GM23338 (cell line): ENCODE measurements around the gene HS6ST2. TPM values are rescaled to one million over a fixed set of nuclear protein-coding genes. Genes with fewer than 3 reads are reported as not detected.

ENCODE experiments used
- ATAC-seq: fragments of 200-7000 bp; cut with Tn5 transposase; 3 replicates; pipeline ENCODE4 v1.9.1; 2020
- DNase-seq: peaks from one replicate; pipeline ENCODE4 v3.0.0-alpha.2; 2015; ENCODE audit warnings: low spot score
- H2AFZ ChIP-seq: fragments of 200-600 bp; sonication (generic); 2 replicates; pipeline ENCODE4 v1.8.0; 2016; ENCODE audit warnings: antibody characterized with exemption, mild to moderate bottlenecking, moderate library complexity
- H3F3A ChIP-seq: fragments of 200-600 bp; sonication (generic); replicated peaks from 2 replicates; pipeline ENCODE4 v1.8.0; 2017; ENCODE audit warnings: antibody characterized with exemption, mixed run types, low read depth
- H3K27ac ChIP-seq: fragments of 200-600 bp; sonication (generic); 2 replicates; pipeline ENCODE4 v1.6.1; 2016; ENCODE audit warnings: low read depth
- H3K27me3 ChIP-seq: fragments of 200-600 bp; sonication (generic); 2 replicates; pipeline ENCODE4 v1.8.0; 2016; ENCODE audit warnings: mild to moderate bottlenecking, mixed run types, moderate library complexity; ENCODE audit not compliant: insufficient read depth
- H3K36me3 ChIP-seq: fragments of 200-600 bp; sonication (generic); 2 replicates; pipeline ENCODE4 v1.8.0; 2016; ENCODE audit warnings: mild to moderate bottlenecking; ENCODE audit not compliant: insufficient read depth
- H3K4me1 ChIP-seq: fragments of 200-600 bp; sonication (generic); 2 replicates; pipeline ENCODE4 v1.8.0; 2016; ENCODE audit warnings: mild to moderate bottlenecking, moderate library complexity; ENCODE audit not compliant: insufficient read depth
- H3K4me2 ChIP-seq: fragments of 200-600 bp; sonication (generic); 2 replicates; pipeline ENCODE4 v1.7.1; 2017; ENCODE audit warnings: mixed run types
- H3K4me3 ChIP-seq: fragments of 200-600 bp; sonication (generic); 2 replicates; pipeline ENCODE4 v1.6.1; 2016; ENCODE audit warnings: mixed run types
- H3K79me2 ChIP-seq: fragments of 200-600 bp; sonication (generic); replicated peaks from 2 replicates; pipeline ENCODE4 v1.8.0; 2017; ENCODE audit warnings: mild to moderate bottlenecking; ENCODE audit not compliant: insufficient read depth
- H3K9me2 ChIP-seq: fragments of 200-600 bp; sonication (generic); 2 replicates; pipeline ENCODE4 v1.8.0; 2017; ENCODE audit not compliant: insufficient read depth
- H4K20me1 ChIP-seq: fragments of 200-600 bp; sonication (generic); replicated peaks from 2 replicates; pipeline ENCODE4 v1.8.0; 2017; ENCODE audit warnings: mild to moderate bottlenecking; ENCODE audit not compliant: insufficient read depth
- H3K27ac Mint-ChIP-seq: 2 replicates; pipeline ENCODE4 v1.8.0; 2020; ENCODE audit warnings: inconsistent platforms, mild to moderate bottlenecking, moderate library complexity, mixed read lengths
- H3K27me3 Mint-ChIP-seq: 3 replicates; pipeline ENCODE4 v1.8.0; 2022; ENCODE audit warnings: low read depth, mild to moderate bottlenecking, moderate library complexity, mixed read lengths, inconsistent platforms; ENCODE audit not compliant: insufficient read depth, poor library complexity
- H3K36me3 Mint-ChIP-seq: 3 replicates; pipeline ENCODE4 v1.8.0; 2021; ENCODE audit warnings: low read depth, mild to moderate bottlenecking, inconsistent platforms, moderate library complexity, mixed read lengths
- H3K4me1 Mint-ChIP-seq: 3 replicates; pipeline ENCODE4 v1.8.0; 2020; ENCODE audit warnings: mild to moderate bottlenecking, inconsistent platforms, mixed read lengths
- H3K4me3 Mint-ChIP-seq: 3 replicates; pipeline ENCODE4 v1.8.0; 2021; ENCODE audit warnings: moderate library complexity, mild to moderate bottlenecking, inconsistent platforms, mixed read lengths
- H3K9me3 Mint-ChIP-seq: 3 replicates; pipeline ENCODE4 v1.8.0; 2020; ENCODE audit warnings: moderate library complexity, mild to moderate bottlenecking, inconsistent platforms, mixed read lengths
- CTCF ChIP-seq, 2 experiments: fragments of 200-600 bp in 1 of 2; sonication (generic) in 1 of 2; conservative IDR thresholded peaks; 2 replicates each; pipeline versions ENCODE4 v1.5.1 to v1.6.1; 2016 to 2017; ENCODE audit warnings: antibody characterized with exemption in 2 of 2, low read depth in 2 of 2, mild to moderate bottlenecking in 2 of 2, moderate library complexity in 1 of 2
- ETS1 ChIP-seq: IDR thresholded peaks from 2 replicates; pipeline ENCODE4 v1.6.1; 2016; ENCODE audit warnings: antibody characterized with exemption
- EZH2 ChIP-seq: fragments of 200-600 bp; sonication (generic); IDR thresholded peaks from one replicate; pipeline ENCODE4 v1.8.0; 2017; ENCODE audit warnings: antibody characterized with exemption, mild to moderate bottlenecking, low read depth; ENCODE audit not compliant: unreplicated experiment
- EZH2phosphoT487 ChIP-seq: fragments of 200-600 bp; sonication (generic); IDR thresholded peaks from one replicate; pipeline ENCODE4 v1.8.1; 2018; ENCODE audit warnings: antibody characterized with exemption; ENCODE audit not compliant: unreplicated experiment
- POLR2AphosphoS5 ChIP-seq: IDR thresholded peaks from 2 replicates; pipeline ENCODE4 v1.6.1; 2016; ENCODE audit warnings: antibody characterized with exemption, low read depth
- REST ChIP-seq: IDR thresholded peaks from one replicate; pipeline ENCODE4 v1.6.1; 2018; ENCODE audit warnings: antibody characterized with exemption; ENCODE audit not compliant: unreplicated experiment
- STAT1 ChIP-seq: IDR thresholded peaks from one replicate; pipeline ENCODE4 v1.6.1; 2016; ENCODE audit warnings: antibody characterized with exemption; ENCODE audit not compliant: unreplicated experiment
- ZNF114 ChIP-seq: fragments of 250-450 bp; sonication (Bioruptor Pico); IDR thresholded peaks from 2 replicates; pipeline ENCODE4 v1.5.0; 2020; ENCODE audit warnings: mild to moderate bottlenecking, moderate library complexity
- ZNF331 ChIP-seq: fragments of 250-450 bp; sonication (Bioruptor Pico); IDR thresholded peaks from 2 replicates; pipeline ENCODE4 v1.5.0; 2020; ENCODE audit warnings: low read depth, mild to moderate bottlenecking, moderate library complexity
- ZNF462 ChIP-seq: fragments of 250-450 bp; sonication (Bioruptor Pico); IDR thresholded peaks from 2 replicates; pipeline ENCODE4 v1.5.0; 2020; ENCODE audit warnings: mild to moderate bottlenecking, moderate library complexity
- polyA plus RNA-seq: library from polyadenylated mRNA; unstranded; fragments of >200 nt; fragmentation: Nextera tagmentation; extraction: Ambion mirVana; gene quantifications from 2 replicates; pipeline ENCODE4 v1.2.1, GENCODE V29; 2016
- total RNA-seq: library from RNA; depleted of rRNA; stranded (reverse); fragments of >200 nt; shearing (Covaris generic); gene quantifications from 2 replicates; pipeline ENCODE4 v1.2.3, GENCODE V29; 2014

HS6ST2 gene
- total and polyA plus RNA-seq, 2 experiments from 2014 or later: 0.82 to 4.8 TPM

GRCh38 chrX:132602701-132603100 is 355.7 kb downstream of the HS6ST2 start:
- no peak for ATAC-seq
- H3K4me3 Mint-ChIP-seq: no peak overlapping the region
- no peaks in the 10 kb centered on the region for H3K4me1 Mint-ChIP-seq

More at GRCh38 chrX:132602701-132603100, 355.7 kb downstream of the HS6ST2 start:
- Mint-ChIP-seq H3K9me3 (no peaks in the 10 kb centered on the region), H3K27ac (no peak overlapping the region), H3K36me3 (no peaks in the 10 kb centered on the region), H3K27me3 (no peaks in the 10 kb centered on the region)
- Histone ChIP-seq H3K79me2 (no peaks in the 10 kb centered on the region), H4K20me1 (no peaks in the 10 kb centered on the region), H3K27me3 (no peaks in the 10 kb centered on the region), H3K9me2 (no peaks in the 10 kb centered on the region), H3K4me1 (no peaks in the 10 kb centered on the region), H3K4me2 (no peak overlapping the region), H3K4me3 (no peak overlapping the region), H2AFZ (no peak overlapping the region), H3K36me3 (no peaks in the 10 kb centered on the region), H3K27ac (no peak overlapping the region), H3F3A (no peaks in the 10 kb centered on the region)
- DNase-seq: no peak
- no peak for TF ChIP-seq ZNF331 (CRISPR knock-in tag)
- TF ChIP-seq ZNF462: no peak
- TF ChIP-seq EZH2phosphoT487: no peak
- TF ChIP-seq ETS1: no peak
- no peak for TF ChIP-seq REST
- no peak for TF ChIP-seq POLR2AphosphoS5
- no peak for TF ChIP-seq EZH2
- no peak for TF ChIP-seq STAT1
- no peak for TF ChIP-seq CTCF (conservative IDR thresholded peaks at IDR 0.05; ENCODE audit: low read depth in 2 of 2)
- no peak for TF ChIP-seq ZNF114 (CRISPR knock-in tag)
